SK-N-SH treated with all-trans-retinoic acid at 6 μM for 48 hours (cell line): ENCODE data around the gene CLMN.

Experiments used
- ATAC-seq: fragments of 200-7000 bp; cut with Tn5 transposase; 3 replicates; pipeline ENCODE4 v1.9.1; 2020; ENCODE audit warnings: mild to moderate bottlenecking, moderate library complexity
- BACH2 ChIP-seq: fragments of 250-450 bp; sonication (Bioruptor Pico); IDR thresholded peaks from 2 replicates; pipeline ENCODE4 v1.9.0; 2021; ENCODE audit warnings: mild to moderate bottlenecking, borderline replicate concordance
- CREB5 ChIP-seq: fragments of 250-450 bp; sonication (Bioruptor Pico); IDR thresholded peaks from 2 replicates; pipeline ENCODE4 v1.5.1; 2020; ENCODE audit warnings: low read depth, mild to moderate bottlenecking, moderate library complexity
- CSRNP3 ChIP-seq: fragments of 250-450 bp; sonication (Bioruptor Pico); IDR thresholded peaks from 2 replicates; pipeline ENCODE4 v1.5.1; 2021; ENCODE audit warnings: mild to moderate bottlenecking, moderate library complexity
- ESRRG ChIP-seq: fragments of 250-450 bp; sonication (Bioruptor Pico); IDR thresholded peaks from 2 replicates; pipeline ENCODE4 v1.6.1; 2021; ENCODE audit warnings: mild to moderate bottlenecking
- GLIS3 ChIP-seq: fragments of 250-450 bp; sonication (Bioruptor Pico); IDR thresholded peaks from 2 replicates; pipeline ENCODE4 v1.5.0; 2020; ENCODE audit warnings: mild to moderate bottlenecking, moderate library complexity
- TOX ChIP-seq: fragments of 250-450 bp; sonication (Bioruptor Pico); IDR thresholded peaks from 2 replicates; pipeline ENCODE4 v1.8.0; 2021; ENCODE audit warnings: mild to moderate bottlenecking, moderate library complexity, borderline replicate concordance
- ZC3H10 ChIP-seq: fragments of 250-450 bp; sonication (Bioruptor Pico); IDR thresholded peaks from 2 replicates; pipeline ENCODE4 v1.5.1; 2021; ENCODE audit warnings: mild to moderate bottlenecking, moderate library complexity
- ZFP3 ChIP-seq: fragments of 250-450 bp; sonication (Bioruptor Pico); IDR thresholded peaks from 2 replicates; pipeline ENCODE4 v1.5.0; 2020; ENCODE audit warnings: mild to moderate bottlenecking, moderate library complexity
- ZFP30 ChIP-seq: fragments of 450-650 bp; formaldehyde crosslinking; IDR thresholded peaks from 2 replicates; pipeline ENCODE4 v1.5.0; 2022; ENCODE audit warnings: mild to moderate bottlenecking, moderate library complexity
- ZNF565 ChIP-seq: fragments of 450-650 bp; formaldehyde crosslinking; conservative IDR thresholded peaks from 2 replicates; pipeline ENCODE4 v1.5.0; 2020; ENCODE audit warnings: low read depth, mild to moderate bottlenecking, moderate library complexity

Gene CLMN

GRCh38 chr14:95132760-95133159 lies 186.9 kb downstream of the CLMN start:
- ATAC-seq, result no peak
- TF ChIP-seq GLIS3 (CRISPR knock-in tag) (no peak), ZFP3 (CRISPR knock-in tag) (no peak), ZFP30 (no peak), CREB5 (CRISPR knock-in tag) (no peak), ZNF565 (no peak), CSRNP3 (no peak), ZC3H10 (CRISPR knock-in tag) (no peak), ESRRG (CRISPR knock-in tag) (no peak), BACH2 (CRISPR knock-in tag) (no peak), TOX (CRISPR knock-in tag) (no peak)
- TF ChIP-seq, all 23 proteins: peak for 0
